Neural progenitor cell (in vitro differentiated cells): ENCODE results near the gene CSRP1. TPM values are rescaled to one million over a fixed set of nuclear protein-coding genes. Genes with fewer than 3 reads are reported as not detected.

Experiments
- DNase-seq: peaks from one replicate; pipeline ENCODE4 v3.0.0-alpha.2; 2016; ENCODE audit warnings: low spot score
- H2AFZ ChIP-seq: fragments of 200-600 bp; sonication (generic); replicated peaks from 2 replicates; pipeline ENCODE4 v1.6.1; 2016; ENCODE audit warnings: antibody characterized with exemption
- H3F3A ChIP-seq: fragments of 200-600 bp; sonication (generic); 2 replicates; pipeline ENCODE4 v1.6.1; 2016; ENCODE audit warnings: antibody characterized with exemption, low read depth
- H3K27ac ChIP-seq: fragments of 200-600 bp; sonication (generic); 2 replicates; pipeline ENCODE4 v1.5.1; 2016; ENCODE audit warnings: mild to moderate bottlenecking
- H3K27me3 ChIP-seq: fragments of 200-600 bp; sonication (generic); 2 replicates; pipeline ENCODE4 v1.6.1; 2016; ENCODE audit warnings: mild to moderate bottlenecking, moderate library complexity
- H3K36me3 ChIP-seq: fragments of 200-600 bp; sonication (generic); 2 replicates; pipeline ENCODE4 v1.5.1; 2016
- H3K4me1 ChIP-seq: fragments of 200-600 bp; sonication (generic); 2 replicates; pipeline ENCODE4 v1.6.1; 2016; ENCODE audit warnings: mixed run types
- H3K4me2 ChIP-seq: fragments of 200-600 bp; sonication (generic); 2 replicates; pipeline ENCODE4 v1.6.1; 2016
- H3K4me3 ChIP-seq: fragments of 200-600 bp; sonication (generic); 2 replicates; pipeline ENCODE4 v1.5.1; 2016
- H3K79me2 ChIP-seq: fragments of 200-600 bp; sonication (generic); 2 replicates; pipeline ENCODE4 v1.6.1; 2016; ENCODE audit warnings: low read depth
- H3K9ac ChIP-seq: fragments of 200-600 bp; sonication (generic); 2 replicates; pipeline ENCODE4 v1.6.1; 2016
- H3K9me3 ChIP-seq: fragments of 200-600 bp; sonication (generic); 2 replicates; pipeline ENCODE4 v1.5.1; 2016; ENCODE audit warnings: low read depth
- H4K20me1 ChIP-seq: fragments of 200-600 bp; sonication (generic); 2 replicates; pipeline ENCODE4 v1.6.1; 2016; ENCODE audit warnings: low read depth
- H3K27ac Mint-ChIP-seq: 3 replicates; pipeline ENCODE4 v1.8.0; 2021; ENCODE audit warnings: mixed read lengths
- H3K27me3 Mint-ChIP-seq: 2 replicates; pipeline ENCODE4 v1.8.0; 2022; ENCODE audit warnings: low read depth, mild to moderate bottlenecking, inconsistent platforms, moderate library complexity, mixed read lengths; ENCODE audit not compliant: insufficient read depth
- H3K36me3 Mint-ChIP-seq: 3 replicates; pipeline ENCODE4 v1.8.0; 2021; ENCODE audit warnings: mixed read lengths
- H3K4me1 Mint-ChIP-seq: 3 replicates; pipeline ENCODE4 v1.8.0; 2021; ENCODE audit warnings: mixed read lengths
- H3K4me3 Mint-ChIP-seq: 3 replicates; pipeline ENCODE4 v1.8.0; 2021; ENCODE audit warnings: mild to moderate bottlenecking, moderate library complexity, mixed read lengths
- H3K9me3 Mint-ChIP-seq: 3 replicates; pipeline ENCODE4 v1.8.0; 2020; ENCODE audit warnings: mixed read lengths
- CTCF ChIP-seq: fragments of 200-600 bp; sonication (generic); IDR thresholded peaks from 2 replicates; pipeline ENCODE4 v1.5.1; 2017; ENCODE audit warnings: antibody characterized with exemption, mild to moderate bottlenecking
- EZH2 ChIP-seq: fragments of 200-600 bp; sonication (generic); IDR thresholded peaks from 2 replicates; pipeline ENCODE4 v1.6.1; 2017; ENCODE audit warnings: antibody characterized with exemption, mild to moderate bottlenecking, moderate library complexity
- EZH2phosphoT487 ChIP-seq: fragments of 200-600 bp; sonication (generic); IDR thresholded peaks from 2 replicates; pipeline ENCODE4 v1.6.1; 2017; ENCODE audit warnings: antibody characterized with exemption
- total RNA-seq: library from RNA; depleted of rRNA; stranded (reverse); fragments of >200 nt; gene quantifications from 2 replicates; pipeline ENCODE4 v1.2.3, GENCODE V29; 2015; ENCODE audit warnings: low replicate concordance

Gene CSRP1
- total RNA-seq, 1 donor from 2014 or later, result 2.5 TPM

GRCh38 chr1:201486187-201486586, 20.7 kb downstream of the CSRP1 start:
- Mint-ChIP-seq H3K27ac (no peak overlapping the region), H3K4me1 (peaks cover 4% of the 10 kb centered on the region), H3K4me3 (no peak overlapping the region), H3K9me3 (no peaks in the 10 kb centered on the region), H3K27me3 (peaks cover 9% of the 10 kb centered on the region), H3K36me3 (no peaks in the 10 kb centered on the region)
- Histone ChIP-seq H3K4me3 (no peak overlapping the region), H3K4me2 (no peak overlapping the region), H3K79me2 (no peaks in the 10 kb centered on the region), H3K9ac (no peak overlapping the region), H4K20me1 (no peaks in the 10 kb centered on the region), H3K36me3 (no peaks in the 10 kb centered on the region), H3K9me3 (no peaks in the 10 kb centered on the region), H2AFZ (no peak overlapping the region), H3K27ac (no peak overlapping the region), H3F3A (peaks cover 7% of the 10 kb centered on the region), H3K4me1 (peaks cover 6% of the 10 kb centered on the region), H3K27me3 (peaks cover 8% of the 10 kb centered on the region)
- TF ChIP-seq EZH2 (no peak), CTCF (no peak), EZH2phosphoT487 (no peak)
- no peak for DNase-seq

- H3K4me3 ChIP-seq, result no peak overlapping the region
- no peak overlapping the region for H3K9ac ChIP-seq
- Mint-ChIP-seq H3K36me3 (no peaks in the 10 kb centered on the region), H3K27me3 (peaks cover 14% of the 10 kb centered on the region), H3K9me3 (no peaks in the 10 kb centered on the region), H3K4me1 (peaks cover 9% of the 10 kb centered on the region), H3K4me3 (no peak overlapping the region), H3K27ac (no peak overlapping the region)
- peaks cover 9% of the 10 kb centered on the region for H3K4me1 ChIP-seq
- TF ChIP-seq CTCF (no peak), EZH2 (no peak), EZH2phosphoT487 (no peak)
- no peaks in the 10 kb centered on the region for H3K79me2 ChIP-seq
- DNase-seq, result no peak
- H3F3A ChIP-seq, result peaks cover 10% of the 10 kb centered on the region
- no peaks in the 10 kb centered on the region for H3K9me3 ChIP-seq
- H2AFZ ChIP-seq, result no peak overlapping the region
- no peak overlapping the region for H3K4me2 ChIP-seq
- peaks cover 17% of the 10 kb centered on the region for H3K27me3 ChIP-seq
- H3K36me3 ChIP-seq, result no peaks in the 10 kb centered on the region
- H4K20me1 ChIP-seq, result no peaks in the 10 kb centered on the region
- no peak overlapping the region for H3K27ac ChIP-seq
These were observed 21.6 kb downstream of the CSRP1 start for GRCh38 chr1:201485184-201485774.

- Histone ChIP-seq H3K27me3 (peaks cover 33% of the 10 kb centered on the region), H3K9me3 (no peaks in the 10 kb centered on the region), H3F3A (peaks cover 19% of the 10 kb centered on the region), H3K27ac (no peak overlapping the region), H3K36me3 (no peaks in the 10 kb centered on the region), H3K4me1 (peaks cover 9% of the 10 kb centered on the region), H3K4me2 (no peak overlapping the region), H3K79me2 (no peaks in the 10 kb centered on the region), H2AFZ (no peak overlapping the region), H4K20me1 (no peaks in the 10 kb centered on the region), H3K9ac (no peak overlapping the region), H3K4me3 (no peak overlapping the region)
- DNase-seq, result no peak
- TF ChIP-seq EZH2phosphoT487, result no peak
- no peak for TF ChIP-seq EZH2
- TF ChIP-seq CTCF, result no peak
- peaks cover 12% of the 10 kb centered on the region for H3K4me1 Mint-ChIP-seq
- no peak overlapping the region for H3K27ac Mint-ChIP-seq
- no peak overlapping the region for H3K4me3 Mint-ChIP-seq
- H3K36me3 Mint-ChIP-seq, result no peaks in the 10 kb centered on the region
- H3K9me3 Mint-ChIP-seq, result no peaks in the 10 kb centered on the region
- H3K27me3 Mint-ChIP-seq, result peaks cover 26% of the 10 kb centered on the region
These were observed 23.5 kb downstream of the CSRP1 start for GRCh38 chr1:201483373-201483949.
